Measurements from ENCODE around the gene TMEM9.

GRCh38 chr1:201189085-201189484 lies 34.8 kb upstream of the TMEM9 start:
- no peak for TF ChIP-seq CTCF (conservative IDR thresholded peaks at IDR 0.05; ENCODE audit: low read length)
- no peak for TF ChIP-seq EZH2phosphoT487 (IDR thresholded peaks at IDR 0.05; ENCODE audit: borderline replicate concordance, low read depth, low read length)

All from OCI-LY7 (cell line).